HCT116 (cell line): ENCODE data around the gene TXLNB. TPM values are rescaled to one million over a fixed set of nuclear protein-coding genes. Genes with fewer than 3 reads are reported as not detected.

ENCODE experiments used
- ATAC-seq: fragments of 200-7000 bp; cut with Tn5 transposase; 2 replicates; pipeline ENCODE4 v1.9.1; 2020; ENCODE audit warnings: mild to moderate bottlenecking, moderate library complexity
- Bru-seq: library from RNA; stranded (reverse); fragments of 400-500 nt; gene quantifications from one replicate; lab custom pipeline; 2021; lab: Mats Ljungman, UMichigan
- BruChase-seq, 2 experiments: library from RNA; stranded (reverse); fragments of 400-500 nt; gene quantifications; one replicate each; lab custom pipeline; 2021; lab: Mats Ljungman, UMichigan
- BruUV-seq: library from RNA; stranded (reverse); fragments of 400-500 nt; replicated peaks from 2 replicates; lab custom pipeline; 2021; lab: Mats Ljungman, UMichigan
- CTCF ChIA-PET: fragments of 300-600 bp; sonication (Branson Sonifier 250); formaldehyde crosslinking; loops from one replicate; lab custom pipeline; 2021; ENCODE audit warnings: antibody characterized with exemption; lab: Charles Lee
- POLR2A ChIA-PET: fragments of 300-600, 350-600 bp; sonication (Branson Sonifier 250); formaldehyde crosslinking; loops from one replicate; lab custom pipeline; 2021; ENCODE audit warnings: antibody characterized with exemption; lab: Charles Lee
- RAD21 ChIA-PET, 2 experiments: fragments of 300-600 bp; sonication (Branson Sonifier 250); formaldehyde crosslinking; loops; one replicate each; lab custom pipeline; 2023; ENCODE audit warnings: low total read pairs in 2 of 2; ENCODE audit not compliant: uncharacterized antibody in 2 of 2, unreplicated experiment in 2 of 2, low non-redundant PET in 1 of 2; lab: Charles Lee
- DNase-seq: peaks from one replicate; pipeline ENCODE4 v3.0.0-alpha.2; 2010; ENCODE audit warnings: low read depth, low spot score
- H2AFZ ChIP-seq: fragments of 200-600 bp; shearing (Covaris generic), sonication (generic); 2 replicates; pipeline ENCODE4 v1.6.1; 2017; ENCODE audit warnings: low read depth, mixed run types, mixed read lengths, antibody characterized with exemption, low read length; ENCODE audit not compliant: poor library complexity, severe bottlenecking
- H3K27ac ChIP-seq: 2 replicates; pipeline ENCODE4 v1.5.1; 2012; ENCODE audit warnings: low read depth, low read length
- H3K27me3 ChIP-seq: fragments of 200-600 bp; sonication (generic); 2 replicates; pipeline ENCODE4 v1.6.1; 2016; ENCODE audit warnings: mixed run types, low read length, mixed read lengths; ENCODE audit not compliant: insufficient read depth
- H3K36me3 ChIP-seq, 2 experiments: fragments of 200-500 bp in 1 of 2; fragments of 200-600 bp in 1 of 2; sonication (Bioruptor generic) in 1 of 2; sonication (generic) in 1 of 2; 2 replicates each; pipeline versions ENCODE4 v1.5.1 to v1.6.1; 2014 to 2016; ENCODE audit warnings: low read length in 2 of 2, inconsistent platforms in 1 of 2, mixed read lengths in 1 of 2, mixed run types in 1 of 2; ENCODE audit not compliant: insufficient read depth in 2 of 2, control insufficient read depth in 1 of 2
- H3K4me1 ChIP-seq, 2 experiments: fragments of 200-600 bp in 1 of 2; sonication (generic) in 1 of 2; 2 replicates each; pipeline versions ENCODE4 v1.5.1 to v1.6.1; 2012 to 2017; ENCODE audit warnings: low read length in 2 of 2, inconsistent platforms in 1 of 2, mild to moderate bottlenecking in 1 of 2, mixed read lengths in 1 of 2, mixed run types in 1 of 2, moderate library complexity in 1 of 2; ENCODE audit not compliant: insufficient read depth in 2 of 2, control insufficient read depth in 1 of 2
- H3K4me2 ChIP-seq: fragments of 200-600 bp; sonication (generic); 2 replicates; pipeline ENCODE4 v1.6.1; 2017; ENCODE audit warnings: mixed run types, low read length, mixed read lengths
- H3K4me3 ChIP-seq, 2 experiments: fragments of 200-600 bp in 1 of 2; sonication (generic) in 1 of 2; replicated peaks in 1 of 2; 2 replicates each; pipeline ENCODE4 v1.5.1; 2011 to 2016; ENCODE audit warnings: low read length in 2 of 2, control low read depth in 1 of 2, low read depth in 1 of 2, mild to moderate bottlenecking in 1 of 2, mixed read lengths in 1 of 2, mixed run types in 1 of 2
- H3K79me2 ChIP-seq: fragments of 200-600 bp; sonication (generic); 2 replicates; pipeline ENCODE4 v1.6.1; 2017; ENCODE audit warnings: mild to moderate bottlenecking, mixed run types, low read length, moderate library complexity, mixed read lengths; ENCODE audit not compliant: insufficient read depth
- H3K9ac ChIP-seq: fragments of 200-600 bp; sonication (generic); 2 replicates; pipeline ENCODE4 v1.6.1; 2016; ENCODE audit warnings: low read length, mixed read lengths
- H3K9me2 ChIP-seq: fragments of 200-600 bp; sonication (generic), shearing (Covaris generic); 2 replicates; pipeline ENCODE4 v1.6.1; 2017; ENCODE audit warnings: mixed run types, mild to moderate bottlenecking, moderate library complexity; ENCODE audit not compliant: insufficient read depth
- H3K9me3 ChIP-seq, 2 experiments: fragments of 200-500 bp in 1 of 2; fragments of 200-600 bp in 1 of 2; sonication (Bioruptor generic) in 1 of 2; sonication (generic) in 1 of 2; 2 replicates each; pipeline ENCODE4 v1.6.1; 2014 to 2017; ENCODE audit warnings: low read length in 2 of 2, mixed read lengths in 2 of 2, inconsistent platforms in 1 of 2, low read depth in 1 of 2, mild to moderate bottlenecking in 1 of 2, mixed run types in 1 of 2, moderate library complexity in 1 of 2; ENCODE audit not compliant: control insufficient read depth in 1 of 2, insufficient read depth in 1 of 2
- H4K20me1 ChIP-seq: fragments of 200-600 bp; sonication (generic), shearing (Covaris generic); 2 replicates; pipeline ENCODE4 v1.6.1; 2017; ENCODE audit warnings: mixed run types, mild to moderate bottlenecking, moderate library complexity; ENCODE audit not compliant: insufficient read depth
- CBX3 ChIP-seq: IDR thresholded peaks from 2 replicates; pipeline ENCODE4 v1.6.1; 2012; ENCODE audit warnings: low read depth
- CTCF ChIP-seq, 3 experiments: fragments of 200-600 bp in 1 of 3; sonication (generic) in 1 of 3; IDR thresholded peaks in 2 of 3; conservative IDR thresholded peaks in 1 of 3; 2 replicates each; pipeline ENCODE4 v1.5.1; 2012 to 2017; ENCODE audit warnings: low read depth in 2 of 3, low read length in 2 of 3, antibody characterized with exemption in 1 of 3, borderline replicate concordance in 1 of 3, control low read depth in 1 of 3, mild to moderate bottlenecking in 1 of 3, mixed read lengths in 1 of 3, mixed run types in 1 of 3, moderate library complexity in 1 of 3; ENCODE audit not compliant: insufficient read depth in 1 of 3
- EGR1 ChIP-seq: IDR thresholded peaks from 2 replicates; pipeline ENCODE4 v1.6.1; 2012; ENCODE audit warnings: low read depth
- EZH2 ChIP-seq: fragments of 200-600 bp; sonication (generic); IDR thresholded peaks from 2 replicates; pipeline ENCODE4 v1.6.1; 2017; ENCODE audit warnings: antibody characterized with exemption, mixed run types
- JUND ChIP-seq: IDR thresholded peaks from 2 replicates; pipeline ENCODE4 v1.6.1; 2012
- MAX ChIP-seq: IDR thresholded peaks from 2 replicates; pipeline ENCODE4 v1.6.1; 2012
- REST ChIP-seq: IDR thresholded peaks from 2 replicates; pipeline ENCODE4 v1.6.1; 2012; ENCODE audit warnings: low read depth
- SIN3A ChIP-seq: IDR thresholded peaks from 2 replicates; pipeline ENCODE4 v1.6.1; 2012; ENCODE audit warnings: low read depth
- SP1 ChIP-seq: IDR thresholded peaks from 2 replicates; pipeline ENCODE4 v1.6.1; 2012; ENCODE audit warnings: low read depth
- YY1 ChIP-seq: IDR thresholded peaks from 2 replicates; pipeline ENCODE4 v1.6.1; 2011; ENCODE audit warnings: low read length, low read depth, moderate library complexity, mild to moderate bottlenecking; ENCODE audit not compliant: insufficient replicate concordance; ENCODE audit errors: extremely low read depth
- ZFX ChIP-seq: fragments of 450-650 bp; IDR thresholded peaks from 2 replicates; pipeline ENCODE4 v1.6.1; 2017
- ZNF274 ChIP-seq: fragments of 200-500 bp; sonication (Bioruptor generic); IDR thresholded peaks from 2 replicates; pipeline ENCODE4 v1.6.1; 2014; ENCODE audit warnings: mild to moderate bottlenecking, low read depth, low read length, inconsistent platforms
- intact Hi-C: fragments of 100-400 bp; cut with micrococcal nuclease; formaldehyde crosslinking; loops from 2 replicates; pipeline ENCODE4 v1.10.0; 2022
- long read RNA-seq: library from polyadenylated mRNA; unstranded; transcript quantifications from one replicate; pipeline ENCODE4 v2.0.0, GENCODE V29; 2021; ENCODE audit not compliant: unreplicated experiment
- polyA plus RNA-seq: library from polyadenylated mRNA; unstranded; fragments of >200 nt; gene quantifications from 2 replicates; pipeline ENCODE4 v1.2.1, GENCODE V29; 2012; ENCODE audit warnings: missing spikeins
- total RNA-seq: library from RNA; stranded (reverse); gene quantifications from one replicate; pipeline ENCODE4 v1.2.1, GENCODE V29; 2021; ENCODE audit not compliant: unreplicated experiment

TXLNB gene
- total RNA-seq (0.05 TPM), Bru-seq, nascent RNA (percentile 8 among the genes with signal in this experiment), BruChase-seq, experiment 1, labeled RNA remaining after a 6-hour chase (not detected), BruChase-seq, experiment 2, labeled RNA remaining after a 2-hour chase (percentile 6 among the genes with signal in this experiment)
- polyA plus RNA-seq, result not detected in 2 replicates
- long read RNA-seq, result 0 reads

- DNase-seq, result peak; percentile 6
- 0 out of 2 replicates have a peak within 1 kb of the TSS, but pooled peaks have one; percentile 0 for H3K4me2 ChIP-seq
- no peaks in the 10 kb centered on the region for H3K9me3 ChIP-seq
- no peaks in the 10 kb centered on the region for H4K20me1 ChIP-seq
- intact Hi-C loops, result no loop called here
- peak; percentile 59 for ATAC-seq
- RAD21 ChIA-PET, result no interaction called here
- CTCF ChIA-PET, result interaction anchor here (1.3 kb wide), 1 partner anchor 73 kb away, joined by 3 read pairs; no protein-coding TSS in a partner anchor
- H3K4me3 ChIP-seq, result no peak within 1 kb of the TSS
- H3K79me2 ChIP-seq, result no peaks in the 10 kb centered on the region
- H2AFZ ChIP-seq, result peak within 1 kb of the TSS; percentile 57
- H3K36me3 ChIP-seq, result no peaks in the 10 kb centered on the region
- no peak within 1 kb of the TSS for H3K9ac ChIP-seq
- no TSS peak for BruUV-seq
- no peaks in the 10 kb centered on the region for H3K27me3 ChIP-seq
- peaks cover 5 to 12% of the 10 kb centered on the region in 2 experiments; a peak in 3 of 4 replicates for H3K4me1 ChIP-seq
- POLR2A ChIA-PET, result no interaction called here
- H3K27ac ChIP-seq, result no peak within 1 kb of the TSS
- TF ChIP-seq SP1 (no peak), REST (no peak), ZNF274 (no peak), JUND (no peak), ZFX (no peak), MAX (no peak), SIN3A (no peak), EZH2 (no peak), EGR1 (no peak), YY1 (no peak), CBX3 (no peak), CTCF (IDR thresholded peaks at IDR 0.05 in 2 of 3, conservative IDR thresholded peaks at IDR 0.05 in 1 of 3; ENCODE audit: borderline replicate concordance in 1 of 3, insufficient read depth in 1 of 3, low read depth in 2 of 3, low read length in 2 of 3) (no peak)
- H3K9me2 ChIP-seq, result no peaks in the 10 kb centered on the region
Measured at GRCh38 chr6:139291813-139292619, at the start of gene TXLNB. Gene TXLNB, minus strand, starts transcription at chr6:139291998. Its CDS starts 3,099 bp downstream, at chr6:139288899.
